HUES48 (cell line): ENCODE results near the gene ERH.

ENCODE experiments used
- H3K27ac ChIP-seq: one replicate; pipeline ENCODE4 v1.7.0; 2013; ENCODE audit warnings: low read depth, low read length, inconsistent platforms
- H3K27me3 ChIP-seq: 2 replicates; pipeline ENCODE4 v1.6.1; 2013; ENCODE audit warnings: mild to moderate bottlenecking, low read length; ENCODE audit not compliant: control insufficient read depth, insufficient read depth
- H3K36me3 ChIP-seq: 2 replicates; pipeline ENCODE4 v1.6.1; 2013; ENCODE audit warnings: low read length; ENCODE audit not compliant: control insufficient read depth, insufficient read depth
- H3K4me1 ChIP-seq: 2 replicates; pipeline ENCODE4 v1.6.1; 2013; ENCODE audit warnings: mild to moderate bottlenecking, low read length; ENCODE audit not compliant: control insufficient read depth, insufficient read depth
- H3K4me3 ChIP-seq: 2 replicates; pipeline ENCODE4 v1.5.1; 2013; ENCODE audit warnings: mild to moderate bottlenecking, low read depth, low read length
- H3K9ac ChIP-seq: 2 replicates; pipeline ENCODE4 v1.6.1; 2013; ENCODE audit warnings: mild to moderate bottlenecking, low read depth, low read length, moderate library complexity
- H3K9me3 ChIP-seq: 2 replicates; pipeline ENCODE4 v1.6.1; 2013; ENCODE audit warnings: low read length; ENCODE audit not compliant: control insufficient read depth, insufficient read depth

ERH gene

DNA sequence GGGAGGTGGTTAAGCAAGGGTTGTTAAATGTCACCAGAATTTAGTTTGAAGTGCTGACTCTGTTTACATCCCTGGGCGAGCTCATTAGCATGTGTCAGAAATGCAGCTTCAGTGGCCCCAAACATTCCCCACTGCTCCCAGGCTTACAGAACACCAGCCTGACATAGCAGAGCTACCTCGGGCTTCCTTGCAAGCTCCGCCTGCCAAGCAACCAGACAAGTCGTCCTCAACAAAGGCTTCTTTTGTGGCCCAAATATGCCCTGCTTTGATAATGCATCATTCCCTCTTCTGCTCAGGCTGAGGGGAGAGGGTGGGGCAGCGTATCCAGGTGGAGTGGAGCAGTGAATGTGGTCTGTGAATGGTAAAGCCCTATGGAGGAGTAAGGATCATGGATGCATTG, 28.0 kb downstream of the ERH start:
- Histone ChIP-seq H3K27me3 (no peaks in the 10 kb centered on the region), H3K36me3 (0 out of 2 replicates have a peak, but pooled peaks cover 4% of the 10 kb centered on the region), H3K4me3 (no peak overlapping the region), H3K4me1 (0 out of 2 replicates have a peak, but pooled peaks cover 2% of the 10 kb centered on the region), H3K9me3 (no peaks in the 10 kb centered on the region), H3K27ac (no peak overlapping the region), H3K9ac (no peak overlapping the region)

GRCh38 chr14:69368381-69368780, 29.7 kb downstream of the ERH start:
- no peaks in the 10 kb centered on the region for H3K27me3 ChIP-seq
- H3K36me3 ChIP-seq = 0 out of 2 replicates have a peak, but pooled peaks cover 4% of the 10 kb centered on the region
- no peak overlapping the region for H3K27ac ChIP-seq
- H3K9ac ChIP-seq = no peak overlapping the region
- no peaks in the 10 kb centered on the region for H3K9me3 ChIP-seq
- 0 out of 2 replicates have a peak, but pooled peaks cover 2% of the 10 kb centered on the region for H3K4me1 ChIP-seq
- H3K4me3 ChIP-seq = no peak overlapping the region

GRCh38 chr14:69366761-69367160, 31.3 kb downstream of the ERH start:
- Histone ChIP-seq H3K36me3 (no peaks in the 10 kb centered on the region), H3K9ac (no peak overlapping the region), H3K27ac (no peak overlapping the region), H3K4me3 (no peak overlapping the region), H3K9me3 (no peaks in the 10 kb centered on the region), H3K4me1 (0 out of 2 replicates have a peak, but pooled peaks cover 2% of the 10 kb centered on the region), H3K27me3 (no peaks in the 10 kb centered on the region)

DNA sequence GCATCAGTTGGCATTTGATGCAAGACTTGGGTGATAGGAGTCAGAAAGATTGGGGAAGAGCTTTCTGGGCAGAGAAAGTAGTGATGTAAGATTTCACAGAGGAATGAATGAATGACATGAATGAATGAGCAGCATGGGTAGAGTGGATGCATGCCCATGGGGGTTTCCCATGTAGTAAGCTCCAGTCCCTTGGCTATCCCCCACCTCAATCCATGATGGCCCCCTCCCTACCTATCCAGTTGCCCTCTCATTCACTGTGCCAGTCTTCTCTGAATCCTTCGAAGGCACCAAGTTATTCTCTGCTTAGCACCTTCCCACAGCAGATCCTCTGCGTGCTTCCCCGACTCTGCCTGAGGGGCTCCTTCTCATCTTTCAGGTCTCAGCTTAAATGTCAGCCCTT, 32.0 kb downstream of the ERH start:
- Histone ChIP-seq H3K4me1 (0 out of 2 replicates have a peak, but pooled peaks cover 2% of the 10 kb centered on the region), H3K9me3 (no peaks in the 10 kb centered on the region), H3K4me3 (no peak overlapping the region)

DNA sequence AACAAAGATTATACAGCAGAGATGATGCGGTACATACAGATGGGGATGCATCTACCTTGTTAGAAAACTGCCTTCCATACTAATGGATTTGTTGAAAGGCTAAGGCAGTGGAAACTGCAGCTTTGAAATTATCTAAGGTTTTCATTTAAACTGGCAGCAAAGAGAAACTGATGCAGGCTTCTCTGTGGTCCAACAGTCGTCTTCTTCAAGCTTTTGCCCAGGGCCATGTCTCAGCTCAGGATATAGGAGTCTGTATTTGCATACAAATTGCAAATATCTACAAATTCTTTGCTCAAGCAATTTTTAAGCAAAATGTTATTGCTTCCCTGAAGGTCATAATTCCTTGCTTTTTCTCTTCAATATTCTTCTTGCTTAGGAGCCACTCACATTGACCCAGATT, 33.7 kb downstream of the ERH start:
- H3K4me1 ChIP-seq = no peaks in the 10 kb centered on the region

More for the DNA sequence above, 32.0 kb downstream of the ERH start:
- Histone ChIP-seq H3K36me3 (no peaks in the 10 kb centered on the region), H3K27ac (no peak overlapping the region), H3K9ac (no peak overlapping the region), H3K27me3 (no peaks in the 10 kb centered on the region)

GRCh38 chr14:69363964-69364363, 34.1 kb downstream of the ERH start:
- Histone ChIP-seq H3K9ac (no peak overlapping the region), H3K4me1 (no peaks in the 10 kb centered on the region), H3K4me3 (no peak overlapping the region), H3K27ac (no peak overlapping the region), H3K27me3 (no peaks in the 10 kb centered on the region), H3K9me3 (no peaks in the 10 kb centered on the region), H3K36me3 (no peaks in the 10 kb centered on the region)

More for the DNA sequence above, 33.7 kb downstream of the ERH start:
- no peak overlapping the region for H3K4me3 ChIP-seq
- no peak overlapping the region for H3K27ac ChIP-seq
- H3K9ac ChIP-seq = no peak overlapping the region
- no peaks in the 10 kb centered on the region for H3K27me3 ChIP-seq
- H3K9me3 ChIP-seq = no peaks in the 10 kb centered on the region
- H3K36me3 ChIP-seq = no peaks in the 10 kb centered on the region

GRCh38 chr14:69363055-69363454, 35.0 kb downstream of the ERH start:
- Histone ChIP-seq H3K4me1 (no peaks in the 10 kb centered on the region), H3K4me3 (no peak overlapping the region), H3K27ac (no peak overlapping the region), H3K27me3 (no peaks in the 10 kb centered on the region), H3K9me3 (no peaks in the 10 kb centered on the region), H3K9ac (no peak overlapping the region), H3K36me3 (no peaks in the 10 kb centered on the region)

DNA sequence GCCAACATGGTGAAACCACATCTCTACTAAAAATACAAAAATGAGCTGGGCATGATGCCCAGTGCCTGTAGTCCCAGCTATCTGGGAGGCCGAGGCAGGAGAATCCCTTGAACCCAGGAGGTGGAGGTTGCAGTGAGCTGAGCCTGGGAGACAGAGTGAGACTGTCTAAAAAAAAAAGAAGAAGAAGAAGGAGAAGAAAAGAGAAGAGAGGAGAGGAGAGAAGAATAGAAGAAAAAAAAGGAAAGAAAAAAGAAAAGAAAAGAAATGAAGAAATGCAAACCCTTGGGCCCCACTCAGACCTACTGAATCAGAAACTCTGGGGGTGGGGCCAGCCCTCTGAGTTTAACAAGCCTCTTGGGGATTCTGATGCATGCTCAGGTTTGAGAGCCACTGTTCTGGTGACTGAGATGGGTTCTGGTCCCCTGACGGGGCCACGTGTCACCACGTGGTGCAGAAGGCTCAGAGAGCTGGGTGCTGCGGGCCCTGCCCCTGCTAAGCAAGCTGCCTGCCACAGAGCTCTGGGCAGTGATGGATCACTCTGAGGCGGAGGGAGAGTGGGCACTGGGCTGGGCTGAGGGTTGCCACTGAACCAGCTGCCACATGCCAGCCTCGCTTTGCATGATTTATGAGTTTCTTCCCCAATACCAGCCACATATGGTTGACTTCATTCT, 37.5 kb downstream of the ERH start:
- H3K27me3 ChIP-seq = no peaks in the 10 kb centered on the region
- H3K9me3 ChIP-seq = no peaks in the 10 kb centered on the region
- no peak overlapping the region for H3K9ac ChIP-seq
- no peaks in the 10 kb centered on the region for H3K4me1 ChIP-seq
- H3K4me3 ChIP-seq = no peak overlapping the region
- no peaks in the 10 kb centered on the region for H3K36me3 ChIP-seq
- no peak overlapping the region for H3K27ac ChIP-seq

- Histone ChIP-seq H3K9ac (no peak overlapping the region), H3K9me3 (no peaks in the 10 kb centered on the region), H3K27ac (no peak overlapping the region), H3K27me3 (no peaks in the 10 kb centered on the region), H3K4me3 (no peak overlapping the region), H3K36me3 (no peaks in the 10 kb centered on the region), H3K4me1 (no peaks in the 10 kb centered on the region)
Observed at GRCh38 chr14:69358966-69359365, 39.1 kb downstream of the ERH start.

DNA sequence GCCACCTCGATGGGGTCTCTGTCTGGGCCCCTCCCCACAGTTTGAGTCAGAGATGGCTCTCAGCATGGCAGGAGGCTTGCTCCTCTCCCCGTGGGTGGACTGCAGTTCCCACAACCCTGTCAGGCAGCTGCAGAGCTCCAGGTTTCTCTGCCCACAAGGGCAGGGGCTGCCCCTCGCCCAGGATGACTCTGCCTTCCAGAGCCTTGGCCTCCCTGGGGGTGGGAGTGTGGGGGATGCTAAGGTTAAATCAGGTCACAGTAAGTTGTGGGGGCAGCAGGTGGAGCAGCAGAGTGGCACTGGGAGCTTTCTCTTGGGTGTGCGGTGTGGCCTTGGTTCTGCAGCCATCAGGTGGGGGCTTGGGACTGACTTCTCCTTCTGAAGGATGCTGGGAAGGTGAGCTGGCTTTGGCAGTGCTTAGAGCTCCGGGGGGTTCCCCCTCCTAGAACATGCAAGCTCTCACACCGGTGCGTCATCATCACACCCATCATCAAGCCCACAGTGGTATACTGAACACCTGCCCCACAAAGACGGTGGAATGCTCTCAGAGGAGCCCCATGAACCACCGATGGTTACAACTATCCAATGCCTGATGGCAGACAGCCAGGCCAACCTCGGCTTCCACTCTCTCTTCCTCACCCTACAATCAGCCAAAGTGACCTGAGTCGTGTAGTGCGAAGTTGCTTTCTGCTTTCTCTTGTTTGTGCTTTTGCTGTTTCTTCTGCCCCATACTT, 39.7 kb downstream of the ERH start:
- Histone ChIP-seq H3K27ac (no peak overlapping the region), H3K27me3 (no peaks in the 10 kb centered on the region), H3K9ac (no peak overlapping the region), H3K36me3 (no peaks in the 10 kb centered on the region), H3K9me3 (no peaks in the 10 kb centered on the region), H3K4me3 (no peak overlapping the region), H3K4me1 (no peaks in the 10 kb centered on the region)

DNA sequence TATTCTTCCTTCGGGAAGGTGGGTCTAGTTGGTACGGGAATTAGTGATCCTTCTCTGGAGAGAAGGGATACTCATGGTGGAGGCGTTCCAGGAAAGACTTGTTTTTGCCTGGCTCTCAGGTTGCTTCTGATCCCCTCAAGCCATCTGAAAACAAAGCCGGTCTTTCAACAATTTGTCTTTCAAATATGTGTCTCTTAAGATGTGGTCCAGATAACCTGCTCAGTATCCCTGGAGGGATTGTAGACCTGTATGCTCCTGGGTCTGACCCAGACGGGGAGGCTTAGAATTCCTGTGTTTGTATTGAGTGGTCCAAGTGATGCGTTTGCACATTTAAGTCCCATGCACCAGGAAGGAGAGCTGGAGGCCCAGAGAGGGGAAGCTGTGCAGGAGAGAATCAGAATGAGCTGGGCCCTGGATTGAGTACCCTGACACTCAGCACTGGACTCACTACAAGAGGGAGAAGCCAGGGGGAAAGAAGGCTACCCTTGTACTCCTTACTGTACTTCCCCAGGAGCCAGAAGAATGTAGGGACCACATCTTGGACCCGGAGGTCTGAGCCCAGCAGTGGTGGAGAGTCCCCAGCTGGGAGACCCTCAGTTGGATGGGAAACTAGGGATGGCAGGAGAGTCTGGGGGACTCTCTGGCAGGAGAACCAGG, 40.4 kb downstream of the ERH start:
- Histone ChIP-seq H3K9ac (no peak overlapping the region), H3K4me3 (no peak overlapping the region), H3K9me3 (no peaks in the 10 kb centered on the region), H3K4me1 (no peaks in the 10 kb centered on the region), H3K36me3 (no peaks in the 10 kb centered on the region), H3K27ac (no peak overlapping the region), H3K27me3 (no peaks in the 10 kb centered on the region)
